Endothelial cell of umbilical vein (primary cell): ENCODE results near the gene WEE2. TPM values are rescaled to one million over a fixed set of nuclear protein-coding genes. Genes with fewer than 3 reads are reported as not detected.

Source experiments
- BruUV-seq: library from RNA; stranded (reverse); fragments of 400-500 nt; replicated peaks from 2 replicates; lab custom pipeline; 2021; lab: Mats Ljungman, UMichigan
- CTCF ChIA-PET: fragments of 300-600, 350-600 bp; sonication (Branson Sonifier 250); formaldehyde crosslinking; loops from one replicate; lab custom pipeline; 2021; ENCODE audit warnings: antibody characterized with exemption, inconsistent platforms; lab: Charles Lee
- POLR2A ChIA-PET: fragments of 300-600, 350-600 bp; sonication (Branson Sonifier 250); formaldehyde crosslinking; loops from one replicate; lab custom pipeline; 2021; ENCODE audit warnings: antibody characterized with exemption, inconsistent platforms; lab: Charles Lee
- DNase-seq: peaks from one replicate; pipeline ENCODE4 v3.0.0-alpha.2; 2011; ENCODE audit warnings: low read depth, low spot score
- FAIRE-seq: peaks from 2 replicates; lab custom pipeline; 2011; peaks lifted over from hg19 to GRCh38; lab: Jason Lieb, UNC
- H2AFZ ChIP-seq: 2 replicates; pipeline ENCODE4 v1.6.0; 2012; ENCODE audit warnings: low read depth, low read length, control low read depth, inconsistent platforms
- H3K27ac ChIP-seq: 2 replicates; pipeline ENCODE4 v1.5.1; 2011; ENCODE audit warnings: low read depth, mild to moderate bottlenecking, control low read depth, low read length, moderate library complexity; ENCODE audit not compliant: insufficient read depth
- H3K27me3 ChIP-seq, 2 experiments: 2 replicates each; pipeline versions ENCODE4 v1.6.0 to v1.6.1; 2011; ENCODE audit warnings: low read length in 2 of 2, mixed read lengths in 1 of 2; ENCODE audit not compliant: control insufficient read depth in 2 of 2, insufficient read depth in 2 of 2
- H3K36me3 ChIP-seq, 2 experiments: 2 replicates in 1 of 2; 3 replicates in 1 of 2; pipeline ENCODE4 v1.5.1; 2011; ENCODE audit warnings: low read length in 2 of 2, mild to moderate bottlenecking in 1 of 2, moderate library complexity in 1 of 2; ENCODE audit not compliant: control insufficient read depth in 2 of 2, insufficient read depth in 2 of 2; ENCODE audit errors: extremely low read depth in 1 of 2
- H3K4me1 ChIP-seq: 3 replicates; pipeline ENCODE4 v1.5.1; 2011; ENCODE audit warnings: mild to moderate bottlenecking, low read length; ENCODE audit not compliant: control insufficient read depth, insufficient read depth; ENCODE audit errors: extremely low read depth
- H3K4me2 ChIP-seq: 2 replicates; pipeline ENCODE4 v1.6.1; 2011; ENCODE audit warnings: low read length, control low read depth, mixed read lengths; ENCODE audit not compliant: insufficient read depth
- H3K4me3 ChIP-seq, 3 experiments: fragments of 200-600 bp in 1 of 3; sonication (generic), shearing (Covaris generic) in 1 of 3; replicated peaks in 1 of 3; 2 replicates each; pipeline ENCODE4 v1.5.1; 2011 to 2016; ENCODE audit warnings: control low read depth in 3 of 3, low read length in 3 of 3, mild to moderate bottlenecking in 2 of 3, inconsistent platforms in 1 of 3, low read depth in 1 of 3, moderate library complexity in 1 of 3; ENCODE audit not compliant: insufficient read depth in 1 of 3
- H3K79me2 ChIP-seq: 2 replicates; pipeline ENCODE4 v1.6.0; 2012; ENCODE audit warnings: low read length, inconsistent platforms; ENCODE audit not compliant: control insufficient read depth, insufficient read depth
- H3K9ac ChIP-seq: replicated peaks from 2 replicates; pipeline ENCODE3; 2011; ENCODE audit warnings: low read length, control low read depth; ENCODE audit not compliant: insufficient read depth; ENCODE audit errors: extremely low read depth
- H3K9me1 ChIP-seq: replicated peaks from 3 replicates; pipeline ENCODE4 v1.6.0; 2011; ENCODE audit warnings: mild to moderate bottlenecking, low read length; ENCODE audit not compliant: control insufficient read depth, insufficient read depth; ENCODE audit errors: extremely low read depth
- H3K9me3 ChIP-seq: replicated peaks from 2 replicates; pipeline ENCODE4 v1.5.1; 2012; ENCODE audit warnings: low read length, inconsistent platforms; ENCODE audit not compliant: control insufficient read depth, insufficient read depth
- H4K20me1 ChIP-seq: replicated peaks from 2 replicates; pipeline ENCODE3; 2011; ENCODE audit warnings: mild to moderate bottlenecking, low read length; ENCODE audit not compliant: control insufficient read depth, insufficient read depth; ENCODE audit errors: extremely low read depth
- EZH2 ChIP-seq: IDR thresholded peaks from 2 replicates; pipeline ENCODE4 v1.6.1; 2012; ENCODE audit warnings: borderline replicate concordance, low read depth, mild to moderate bottlenecking, moderate library complexity, low read length, inconsistent platforms; ENCODE audit not compliant: severe bottlenecking
- FOS ChIP-seq: IDR thresholded peaks from 2 replicates; pipeline ENCODE4 v1.6.1; 2011; ENCODE audit warnings: mild to moderate bottlenecking, low read length, moderate library complexity, borderline replicate concordance; ENCODE audit not compliant: insufficient read depth
- GATA2 ChIP-seq: IDR thresholded peaks from 2 replicates; pipeline ENCODE4 v1.7.0; 2011; ENCODE audit warnings: low read depth, mild to moderate bottlenecking, moderate library complexity, mixed read lengths, low read length; ENCODE audit not compliant: insufficient read length, insufficient read depth
- JUN ChIP-seq: IDR thresholded peaks from 2 replicates; pipeline ENCODE4 v1.6.1; 2011; ENCODE audit warnings: borderline replicate concordance, low read depth; ENCODE audit not compliant: insufficient read length, insufficient read depth
- MAX ChIP-seq: IDR thresholded peaks from 2 replicates; pipeline ENCODE4 v1.6.1; 2011; ENCODE audit not compliant: insufficient read depth, insufficient read length
- MYC ChIP-seq: IDR thresholded peaks from one replicate; pipeline ENCODE4 v1.6.1; 2011; ENCODE audit warnings: mild to moderate bottlenecking, low read depth, low read length
- POLR2A ChIP-seq: IDR thresholded peaks from 2 replicates; pipeline ENCODE4 v1.6.1; 2012; ENCODE audit warnings: low read depth, mild to moderate bottlenecking, control low read depth, low read length
- POLR2AphosphoS5 ChIP-seq: IDR thresholded peaks from 2 replicates; pipeline ENCODE4 v1.6.1; 2012; ENCODE audit warnings: low read depth, mild to moderate bottlenecking, control low read depth, low read length, moderate library complexity; ENCODE audit not compliant: insufficient read depth
- dilution Hi-C: fragments of 300-500 bp; cut with MboI; formaldehyde crosslinking; loops from one replicate; pipeline ENCODE4 v1.15.0; 2019; ENCODE audit warnings: low sequenced_read_pairs; ENCODE audit not compliant: extremely low pct_ligation_motif_present
- intact Hi-C: fragments of 100-400 bp; cut with micrococcal nuclease; formaldehyde crosslinking; loops from one replicate; pipeline ENCODE4 v1.10.0; 2022
- polyA plus RNA-seq, 4 experiments: library from polyadenylated mRNA; depleted of rRNA in 3 of 4; stranded (reverse) in 3 of 4; unstranded in 1 of 4; fragments of >200 nt; gene quantifications; 2 replicates each; pipeline versions ENCODE4 v1.2.1 to v1.2.3, GENCODE V29; 2011 to 2012; ENCODE audit warnings: missing spikeins in 1 of 4
- total RNA-seq: library from RNA; stranded (reverse); gene quantifications from 2 replicates; pipeline ENCODE4 v1.2.3, GENCODE V29; 2021
- TF ChIP-seq, protein P1 (sequence below), 2 donors: IDR thresholded peaks; 1 replicate in 1 of 2; 2 replicates in 1 of 2; pipeline ENCODE4 v1.5.1; 2011; ENCODE audit warnings: low read length in 2 of 2, mild to moderate bottlenecking in 2 of 2, moderate library complexity in 2 of 2, control low read depth in 1 of 2, inconsistent platforms in 1 of 2, low read depth in 1 of 2; ENCODE audit not compliant: insufficient read depth in 1 of 2; ENCODE audit errors: extremely low read depth in 1 of 2

WEE2 gene
- total and polyA plus RNA-seq, 2 donors (not counting 3 experiments of a cell fraction or from before 2014, with no cell fraction given), result not detected

DNA sequence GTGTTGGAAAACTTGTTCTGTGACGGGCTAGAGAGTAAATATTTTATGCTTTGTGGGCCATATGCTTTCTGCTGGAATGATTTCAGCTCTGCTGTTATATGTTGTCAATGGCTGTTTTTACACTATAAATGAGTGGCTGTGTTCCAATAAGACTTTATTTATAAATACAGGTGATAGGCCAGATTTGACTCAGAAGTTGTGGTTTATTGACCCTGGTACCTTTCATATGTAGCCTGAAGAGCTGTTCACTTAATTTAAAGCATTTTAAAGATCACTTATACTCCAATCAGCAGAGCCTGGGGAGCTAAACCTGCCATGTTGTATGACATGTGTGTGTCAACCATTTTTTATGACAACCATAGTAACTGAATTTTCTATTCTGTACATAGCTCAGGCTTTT, 20.9 kb downstream of the WEE2 start:
- no peak for FAIRE-seq
- no peak for DNase-seq
- no TSS peak for BruUV-seq
- TF ChIP-seq MYC, result no peak
- TF ChIP-seq, protein P1, sequence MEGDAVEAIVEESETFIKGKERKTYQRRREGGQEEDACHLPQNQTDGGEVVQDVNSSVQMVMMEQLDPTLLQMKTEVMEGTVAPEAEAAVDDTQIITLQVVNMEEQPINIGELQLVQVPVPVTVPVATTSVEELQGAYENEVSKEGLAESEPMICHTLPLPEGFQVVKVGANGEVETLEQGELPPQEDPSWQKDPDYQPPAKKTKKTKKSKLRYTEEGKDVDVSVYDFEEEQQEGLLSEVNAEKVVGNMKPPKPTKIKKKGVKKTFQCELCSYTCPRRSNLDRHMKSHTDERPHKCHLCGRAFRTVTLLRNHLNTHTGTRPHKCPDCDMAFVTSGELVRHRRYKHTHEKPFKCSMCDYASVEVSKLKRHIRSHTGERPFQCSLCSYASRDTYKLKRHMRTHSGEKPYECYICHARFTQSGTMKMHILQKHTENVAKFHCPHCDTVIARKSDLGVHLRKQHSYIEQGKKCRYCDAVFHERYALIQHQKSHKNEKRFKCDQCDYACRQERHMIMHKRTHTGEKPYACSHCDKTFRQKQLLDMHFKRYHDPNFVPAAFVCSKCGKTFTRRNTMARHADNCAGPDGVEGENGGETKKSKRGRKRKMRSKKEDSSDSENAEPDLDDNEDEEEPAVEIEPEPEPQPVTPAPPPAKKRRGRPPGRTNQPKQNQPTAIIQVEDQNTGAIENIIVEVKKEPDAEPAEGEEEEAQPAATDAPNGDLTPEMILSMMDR (IDR thresholded peaks at IDR 0.05; ENCODE audit: extremely low read depth in 1 of 2, insufficient read depth in 1 of 2, low read depth in 1 of 2, low read length in 2 of 2), result no peak
- TF ChIP-seq POLR2A, result no peak
- no peak for TF ChIP-seq EZH2
- no peak for TF ChIP-seq FOS
- TF ChIP-seq GATA2, result no peak
- no peak for TF ChIP-seq MAX
- no peak for TF ChIP-seq POLR2AphosphoS5
- no peak for TF ChIP-seq JUN
- H4K20me1 ChIP-seq, result no peaks in the 10 kb centered on the region
- no peaks in the 10 kb centered on the region for H3K4me1 ChIP-seq
- H3K36me3 ChIP-seq, result no peaks in the 10 kb centered on the region
- ChIA-PET CTCF (interaction anchor here (1.4 to 3.3 kb wide), 2 partner anchors 9 to 57 kb away, joined by 3 to 16 read pairs; partner anchors contain the start of gene SSBP1), POLR2A (no interaction called here)
- no peaks in the 10 kb centered on the region for H3K9me1 ChIP-seq
- H3K4me2 ChIP-seq, result no peak overlapping the region
- H3K9me3 ChIP-seq, result no peaks in the 10 kb centered on the region
- dilution Hi-C loops, result no loop called here
- intact Hi-C loops, result no loop called here
- no peak overlapping the region for H3K27ac ChIP-seq
- H2AFZ ChIP-seq, result no peak overlapping the region
- no peak overlapping the region for H3K4me3 ChIP-seq
- no peak overlapping the region for H3K9ac ChIP-seq
- H3K27me3 ChIP-seq, result peaks cover 0 to 2% of the 10 kb centered on the region in 2 experiments
- H3K79me2 ChIP-seq, result no peaks in the 10 kb centered on the region
